H1 (cell line): Measurements from ENCODE around the gene ZNF143. TPM values are rescaled to one million over a fixed set of nuclear protein-coding genes. Genes with fewer than 3 reads are reported as not detected.

Experiments
- CHD7 ChIP-seq: fragments of 300-600 bp; sonication (generic); IDR thresholded peaks from 2 replicates; pipeline ENCODE4 v1.7.1; 2012; ENCODE audit warnings: low read length, moderate library complexity, mild to moderate bottlenecking, inconsistent platforms; ENCODE audit not compliant: insufficient replicate concordance
- EP300 ChIP-seq, 2 experiments: IDR thresholded peaks; 1 replicate in 1 of 2; 2 replicates in 1 of 2; pipeline ENCODE4 v1.6.1; 2011 to 2012; ENCODE audit warnings: low read depth in 2 of 2, low read length in 2 of 2, mild to moderate bottlenecking in 2 of 2, borderline replicate concordance in 1 of 2, inconsistent platforms in 1 of 2, moderate library complexity in 1 of 2
- KDM4A ChIP-seq: IDR thresholded peaks from one replicate; pipeline ENCODE4 v1.7.1; 2012; ENCODE audit warnings: low read depth, mild to moderate bottlenecking, moderate library complexity, low read length, inconsistent platforms; ENCODE audit not compliant: severe bottlenecking
- SIX5 ChIP-seq: IDR thresholded peaks from 2 replicates; pipeline ENCODE4 v1.6.1; 2011; ENCODE audit warnings: mild to moderate bottlenecking, low read depth, low read length
- SP4 ChIP-seq: IDR thresholded peaks from 2 replicates; pipeline ENCODE4 v1.6.1; 2012; ENCODE audit warnings: low read length, inconsistent platforms
- polyA plus RNA-seq, 7 experiments: library from polyadenylated mRNA; depleted of rRNA in 3 of 7; stranded (reverse) in 5 of 7; unstranded in 2 of 7; fragments of >200 nt in 5 of 7; fragments of 200-250 nt in 2 of 7; gene quantifications; 1 replicate in 5 of 7; 2 replicates in 1 of 7; 4 replicates in 1 of 7; pipeline versions ENCODE4 v1.2.1 to v1.2.3, GENCODE V29; 2011 to 2013; ENCODE audit warnings: missing spikeins in 2 of 7, mixed read lengths in 2 of 7
- total RNA-seq: library from RNA; stranded (reverse); fragmentation: NEBNext Ultra II Directional; extraction: Animal tissue kit (Norgen Biotek cat#: 25700); gene quantifications from 2 replicates; pipeline ENCODE4 v1.2.1, GENCODE V29; 2021
- TF ChIP-seq, protein P1 (sequence below): IDR thresholded peaks from 2 replicates; pipeline ENCODE4 v1.6.1; 2012; ENCODE audit warnings: low read length, inconsistent platforms

ZNF143 gene
- total and polyA plus RNA-seq, 2 of the 8 experiments (the other 6 are each of a cell fraction or from before 2014, with no cell fraction given): 43.0 to 69.2 TPM

- no peak for TF ChIP-seq KDM4A
- no peak; a peak in 1 of 3 replicates for TF ChIP-seq EP300 (IDR thresholded peaks at IDR 0.05; ENCODE audit: borderline replicate concordance in 1 of 2, low read depth in 2 of 2, low read length in 2 of 2)
- TF ChIP-seq, protein P1, sequence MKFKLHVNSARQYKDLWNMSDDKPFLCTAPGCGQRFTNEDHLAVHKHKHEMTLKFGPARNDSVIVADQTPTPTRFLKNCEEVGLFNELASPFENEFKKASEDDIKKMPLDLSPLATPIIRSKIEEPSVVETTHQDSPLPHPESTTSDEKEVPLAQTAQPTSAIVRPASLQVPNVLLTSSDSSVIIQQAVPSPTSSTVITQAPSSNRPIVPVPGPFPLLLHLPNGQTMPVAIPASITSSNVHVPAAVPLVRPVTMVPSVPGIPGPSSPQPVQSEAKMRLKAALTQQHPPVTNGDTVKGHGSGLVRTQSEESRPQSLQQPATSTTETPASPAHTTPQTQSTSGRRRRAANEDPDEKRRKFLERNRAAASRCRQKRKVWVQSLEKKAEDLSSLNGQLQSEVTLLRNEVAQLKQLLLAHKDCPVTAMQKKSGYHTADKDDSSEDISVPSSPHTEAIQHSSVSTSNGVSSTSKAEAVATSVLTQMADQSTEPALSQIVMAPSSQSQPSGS: no peak
- no peak for TF ChIP-seq SIX5
- TF ChIP-seq CHD7: peak; percentile 63
- TF ChIP-seq SP4: no peak
These were observed 108.2 kb downstream of the ZNF143 start (continued) for GRCh38 chr11:9568854-9569587.
